Stomach (tissue), 9 donors: Measurements from ENCODE around the gene ASTN2. TPM values are rescaled to one million over a fixed set of nuclear protein-coding genes. Genes with fewer than 3 reads are reported as not detected.

Experiments
- DNase-seq, 2 donors: peaks; one replicate each; pipeline versions ENCODE4 v3.0.0 to v3.0.0-alpha.2; 2013 to 2019
- H3K27ac ChIP-seq, 5 donors: fragments of 200-600 bp in 4 of 5; sonication (generic) in 4 of 5; one replicate each; pipeline ENCODE4 v1.5.1; 2013 to 2019; ENCODE audit warnings: mild to moderate bottlenecking in 1 of 5, moderate library complexity in 1 of 5
- H3K27me3 ChIP-seq, 3 donors: fragments of 200-600 bp; sonication (generic); one replicate each; pipeline ENCODE4 v1.5.1; 2017 to 2019; ENCODE audit warnings: mixed run types in 1 of 3
- H3K36me3 ChIP-seq, 4 donors: fragments of 200-600 bp; sonication (generic); 1 replicate in 3 of 4; 2 replicates in 1 of 4; pipeline ENCODE4 v1.5.1; 2016 to 2019
- H3K4me1 ChIP-seq, 4 donors: fragments of 200-600 bp; sonication (generic); one replicate each; pipeline ENCODE4 v1.5.1; 2016 to 2019
- H3K4me3 ChIP-seq, 4 donors: fragments of 200-600 bp; sonication (generic) in 3 of 4; one replicate each; pipeline ENCODE4 v1.5.1; 2016 to 2019; ENCODE audit warnings: mild to moderate bottlenecking in 1 of 4
- H3K9me3 ChIP-seq, 4 donors: fragments of 200-600 bp; sonication (generic); one replicate each; pipeline ENCODE4 v1.5.1; 2016 to 2019
- CTCF ChIP-seq, 7 experiments: fragments of 450-650 bp in 4 of 7; fragments of 200-600 bp in 3 of 7; sonication (generic) in 3 of 7; IDR thresholded peaks; one replicate each; pipeline ENCODE4 v1.5.1; 2016 to 2019; ENCODE audit warnings: antibody characterized with exemption in 7 of 7, control low read depth in 2 of 7, mild to moderate bottlenecking in 1 of 7
- EP300 ChIP-seq: sonication (generic); formaldehyde crosslinking; IDR thresholded peaks from one replicate; pipeline ENCODE4 v1.6.1; 2017; ENCODE audit warnings: antibody characterized with exemption
- POLR2A ChIP-seq, 4 donors: fragments of 450-650 bp; IDR thresholded peaks; one replicate each; pipeline ENCODE4 v1.6.1; 2016; ENCODE audit warnings: antibody characterized with exemption in 4 of 4, control low read depth in 2 of 4, mild to moderate bottlenecking in 1 of 4, moderate library complexity in 1 of 4
- POLR2AphosphoS5 ChIP-seq, 3 donors: sonication (generic); formaldehyde crosslinking; IDR thresholded peaks; one replicate each; pipeline ENCODE4 v1.6.1; 2016; ENCODE audit warnings: antibody characterized with exemption in 3 of 3
- WGBS, 5 donors: extraction: QIAGEN DNeasy Blood & Tissue Kit in 3 of 5; methylation state at CpG; one replicate each; pipeline versions ENCODE4 v1.1.5 to v1.1.7; 2013 to 2018; 5-methylcytosine and 5-hydroxymethylcytosine counted together
- intact Hi-C: fragments of 100-400 bp; cut with DNase I; formaldehyde crosslinking; loops from one replicate; pipeline ENCODE4 v1.15.1; 2023; ENCODE audit warnings: low total_unique reads
- polyA plus RNA-seq, 3 donors: library from polyadenylated mRNA; stranded (reverse); fragments of 200-250 nt; gene quantifications; one replicate each; pipeline ENCODE4 v1.2.3, GENCODE V29; 2013
- total RNA-seq, 5 donors: library from RNA; depleted of rRNA; stranded (reverse); fragments of >200 nt; gene quantifications; one replicate each; pipeline versions ENCODE4 v1.1.0 to v1.2.3, GENCODE V29; 2014 to 2016
- donor health status: healthy with polysubstance abuse.
- donor health status: Bipolar disorder and iron deficiency.
- donor health status: healthy.

Gene ASTN2
- total and polyA plus RNA-seq, 8 donors, result 2.1 to 22.3 (median 4.2) TPM; not detected in 1

GRCh38 chr9:117080765-117081390, 334.0 kb downstream of the ASTN2 start:
- TF ChIP-seq EP300 (no peak), POLR2A (IDR thresholded peaks at IDR 0.05) (no peak), CTCF (IDR thresholded peaks at IDR 0.05) (no peak), POLR2AphosphoS5 (IDR thresholded peaks at IDR 0.05) (no peak)
- WGBS, 5 donors, result 27 to 54% (median 52%) methylated on average over 2 of the region's 2 CpGs
- Histone ChIP-seq H3K36me3 (no peaks in the 10 kb centered on the region), H3K9me3 (no peaks in the 10 kb centered on the region), H3K4me1 (no peaks in the 10 kb centered on the region), H3K4me3 (no peak overlapping the region), H3K27me3 (no peaks in the 10 kb centered on the region), H3K27ac (no peak overlapping the region)
- intact Hi-C loops, result no loop called here
- DNase-seq, result no peak

GRCh38 chr9:117076571-117077290, 338.1 kb downstream of the ASTN2 start:
- TF ChIP-seq POLR2AphosphoS5 (IDR thresholded peaks at IDR 0.05) (no peak), EP300 (no peak), CTCF (IDR thresholded peaks at IDR 0.05) (no peak), POLR2A (IDR thresholded peaks at IDR 0.05) (no peak)
- WGBS, 5 donors, result 64 to 78% (median 74%) methylated on average over 8 of the region's 8 CpGs
- H3K4me3 ChIP-seq, result no peak overlapping the region
- H3K36me3 ChIP-seq, result no peaks in the 10 kb centered on the region
- intact Hi-C loops, result no loop called here
- no peaks in the 10 kb centered on the region for H3K9me3 ChIP-seq
- H3K27ac ChIP-seq, result no peak overlapping the region
- H3K27me3 ChIP-seq, result no peaks in the 10 kb centered on the region
- H3K4me1 ChIP-seq, result no peaks in the 10 kb centered on the region
- DNase-seq, result peak in 1 of 2 donors; percentile 26

- Histone ChIP-seq H3K27ac (no peak overlapping the region), H3K27me3 (no peaks in the 10 kb centered on the region), H3K9me3 (no peaks in the 10 kb centered on the region), H3K4me3 (no peak overlapping the region), H3K36me3 (no peaks in the 10 kb centered on the region), H3K4me1 (no peaks in the 10 kb centered on the region)
- no peak for DNase-seq
- intact Hi-C loops, result no loop called here
- no peak for TF ChIP-seq POLR2AphosphoS5 (IDR thresholded peaks at IDR 0.05)
- no peak for TF ChIP-seq EP300
- TF ChIP-seq CTCF (IDR thresholded peaks at IDR 0.05), result no peak
- no peak for TF ChIP-seq POLR2A (IDR thresholded peaks at IDR 0.05)
Measured at GRCh38 chr9:117075636-117076035, 339.2 kb downstream of the ASTN2 start.

GRCh38 chr9:117074784-117075520, 339.9 kb downstream of the ASTN2 start:
- WGBS, 5 donors, result 64 to 76% (median 68%) methylated on average over 6 to 7 of the region's 7 CpGs
- H3K27me3 ChIP-seq, result no peaks in the 10 kb centered on the region
- TF ChIP-seq POLR2A (IDR thresholded peaks at IDR 0.05) (no peak), POLR2AphosphoS5 (IDR thresholded peaks at IDR 0.05) (no peak), CTCF (IDR thresholded peaks at IDR 0.05) (no peak), EP300 (no peak)
- H3K4me1 ChIP-seq, result no peaks in the 10 kb centered on the region
- DNase-seq, result no peak
- H3K36me3 ChIP-seq, result no peaks in the 10 kb centered on the region
- intact Hi-C loops, result no loop called here
- no peak overlapping the region for H3K27ac ChIP-seq
- no peak overlapping the region for H3K4me3 ChIP-seq
- H3K9me3 ChIP-seq, result no peaks in the 10 kb centered on the region
